Neural progenitor cell (in vitro differentiated cells): ENCODE data around the gene MRO. TPM values are rescaled to one million over a fixed set of nuclear protein-coding genes. Genes with fewer than 3 reads are reported as not detected.

Source experiments
- DNase-seq: peaks from one replicate; pipeline ENCODE4 v3.0.0-alpha.2; 2016; ENCODE audit warnings: low spot score
- H2AFZ ChIP-seq: fragments of 200-600 bp; sonication (generic); replicated peaks from 2 replicates; pipeline ENCODE4 v1.6.1; 2016; ENCODE audit warnings: antibody characterized with exemption
- H3F3A ChIP-seq: fragments of 200-600 bp; sonication (generic); 2 replicates; pipeline ENCODE4 v1.6.1; 2016; ENCODE audit warnings: antibody characterized with exemption, low read depth
- H3K27ac ChIP-seq: fragments of 200-600 bp; sonication (generic); 2 replicates; pipeline ENCODE4 v1.5.1; 2016; ENCODE audit warnings: mild to moderate bottlenecking
- H3K27me3 ChIP-seq: fragments of 200-600 bp; sonication (generic); 2 replicates; pipeline ENCODE4 v1.6.1; 2016; ENCODE audit warnings: mild to moderate bottlenecking, moderate library complexity
- H3K36me3 ChIP-seq: fragments of 200-600 bp; sonication (generic); 2 replicates; pipeline ENCODE4 v1.5.1; 2016
- H3K4me1 ChIP-seq: fragments of 200-600 bp; sonication (generic); 2 replicates; pipeline ENCODE4 v1.6.1; 2016; ENCODE audit warnings: mixed run types
- H3K4me2 ChIP-seq: fragments of 200-600 bp; sonication (generic); 2 replicates; pipeline ENCODE4 v1.6.1; 2016
- H3K4me3 ChIP-seq: fragments of 200-600 bp; sonication (generic); 2 replicates; pipeline ENCODE4 v1.5.1; 2016
- H3K79me2 ChIP-seq: fragments of 200-600 bp; sonication (generic); 2 replicates; pipeline ENCODE4 v1.6.1; 2016; ENCODE audit warnings: low read depth
- H3K9ac ChIP-seq: fragments of 200-600 bp; sonication (generic); 2 replicates; pipeline ENCODE4 v1.6.1; 2016
- H3K9me3 ChIP-seq: fragments of 200-600 bp; sonication (generic); 2 replicates; pipeline ENCODE4 v1.5.1; 2016; ENCODE audit warnings: low read depth
- H4K20me1 ChIP-seq: fragments of 200-600 bp; sonication (generic); 2 replicates; pipeline ENCODE4 v1.6.1; 2016; ENCODE audit warnings: low read depth
- H3K27ac Mint-ChIP-seq: 3 replicates; pipeline ENCODE4 v1.8.0; 2021; ENCODE audit warnings: mixed read lengths
- H3K27me3 Mint-ChIP-seq: 2 replicates; pipeline ENCODE4 v1.8.0; 2022; ENCODE audit warnings: low read depth, mild to moderate bottlenecking, inconsistent platforms, moderate library complexity, mixed read lengths; ENCODE audit not compliant: insufficient read depth
- H3K36me3 Mint-ChIP-seq: 3 replicates; pipeline ENCODE4 v1.8.0; 2021; ENCODE audit warnings: mixed read lengths
- H3K4me1 Mint-ChIP-seq: 3 replicates; pipeline ENCODE4 v1.8.0; 2021; ENCODE audit warnings: mixed read lengths
- H3K4me3 Mint-ChIP-seq: 3 replicates; pipeline ENCODE4 v1.8.0; 2021; ENCODE audit warnings: mild to moderate bottlenecking, moderate library complexity, mixed read lengths
- H3K9me3 Mint-ChIP-seq: 3 replicates; pipeline ENCODE4 v1.8.0; 2020; ENCODE audit warnings: mixed read lengths
- CTCF ChIP-seq: fragments of 200-600 bp; sonication (generic); IDR thresholded peaks from 2 replicates; pipeline ENCODE4 v1.5.1; 2017; ENCODE audit warnings: antibody characterized with exemption, mild to moderate bottlenecking
- EZH2 ChIP-seq: fragments of 200-600 bp; sonication (generic); IDR thresholded peaks from 2 replicates; pipeline ENCODE4 v1.6.1; 2017; ENCODE audit warnings: antibody characterized with exemption, mild to moderate bottlenecking, moderate library complexity
- EZH2phosphoT487 ChIP-seq: fragments of 200-600 bp; sonication (generic); IDR thresholded peaks from 2 replicates; pipeline ENCODE4 v1.6.1; 2017; ENCODE audit warnings: antibody characterized with exemption
- total RNA-seq: library from RNA; depleted of rRNA; stranded (reverse); fragments of >200 nt; gene quantifications from 2 replicates; pipeline ENCODE4 v1.2.3, GENCODE V29; 2015; ENCODE audit warnings: low replicate concordance

Gene MRO
- total RNA-seq, 1 donor from 2014 or later = not detected

- H3K79me2 ChIP-seq = no peaks in the 10 kb centered on the region
- H3K27me3 Mint-ChIP-seq = peaks cover 2% of the 10 kb centered on the region
- H3K4me3 ChIP-seq = no peak overlapping the region
- no peaks in the 10 kb centered on the region for H3F3A ChIP-seq
- H3K4me1 Mint-ChIP-seq = no peaks in the 10 kb centered on the region
- H3K9me3 ChIP-seq = no peaks in the 10 kb centered on the region
- H2AFZ ChIP-seq = no peak overlapping the region
- H3K27ac Mint-ChIP-seq = no peak overlapping the region
- H3K27me3 ChIP-seq = no peaks in the 10 kb centered on the region
- no peaks in the 10 kb centered on the region for H3K4me1 ChIP-seq
- TF ChIP-seq EZH2 (no peak), EZH2phosphoT487 (no peak)
- H3K9ac ChIP-seq = no peak overlapping the region
- no peaks in the 10 kb centered on the region for H3K36me3 Mint-ChIP-seq
- no peak overlapping the region for H3K4me3 Mint-ChIP-seq
- no peaks in the 10 kb centered on the region for H3K36me3 ChIP-seq
- H3K27ac ChIP-seq = no peak overlapping the region
- H3K4me2 ChIP-seq = no peak overlapping the region
- DNase-seq = no peak
- H4K20me1 ChIP-seq = no peaks in the 10 kb centered on the region
- H3K9me3 Mint-ChIP-seq = no peaks in the 10 kb centered on the region
These were observed 12.6 kb downstream of the MRO start for GRCh38 chr18:50807176-50807575.

- Mint-ChIP-seq H3K27ac (no peak overlapping the region), H3K4me1 (no peaks in the 10 kb centered on the region), H3K9me3 (no peaks in the 10 kb centered on the region), H3K36me3 (no peaks in the 10 kb centered on the region), H3K27me3 (peaks cover 2% of the 10 kb centered on the region), H3K4me3 (no peak overlapping the region)
- Histone ChIP-seq H3F3A (no peaks in the 10 kb centered on the region), H4K20me1 (no peaks in the 10 kb centered on the region), H3K9ac (no peak overlapping the region), H3K36me3 (no peaks in the 10 kb centered on the region), H2AFZ (no peak overlapping the region), H3K9me3 (no peaks in the 10 kb centered on the region), H3K27ac (no peak overlapping the region), H3K4me2 (no peak overlapping the region), H3K27me3 (no peaks in the 10 kb centered on the region), H3K79me2 (no peaks in the 10 kb centered on the region), H3K4me1 (no peaks in the 10 kb centered on the region), H3K4me3 (no peak overlapping the region)
- no peak for TF ChIP-seq EZH2phosphoT487
- no peak for TF ChIP-seq CTCF
- no peak for TF ChIP-seq EZH2
- DNase-seq = no peak
These were observed 13.6 kb downstream of the MRO start for GRCh38 chr18:50806208-50806616.

GRCh38 chr18:50805732-50806131 lies 14.1 kb downstream of the MRO start:
- H3K4me3 ChIP-seq = no peak overlapping the region
- no peaks in the 10 kb centered on the region for H3K27me3 ChIP-seq
- no peaks in the 10 kb centered on the region for H3K9me3 ChIP-seq
- no peaks in the 10 kb centered on the region for H3K4me1 Mint-ChIP-seq
- H3K4me3 Mint-ChIP-seq = no peak overlapping the region
- no peaks in the 10 kb centered on the region for H3F3A ChIP-seq
- no peak overlapping the region for H2AFZ ChIP-seq
- no peaks in the 10 kb centered on the region for H3K79me2 ChIP-seq
- TF ChIP-seq CTCF (no peak), EZH2phosphoT487 (no peak), EZH2 (no peak)
- H3K4me2 ChIP-seq = no peak overlapping the region
- no peak overlapping the region for H3K9ac ChIP-seq
- H4K20me1 ChIP-seq = no peaks in the 10 kb centered on the region
- H3K4me1 ChIP-seq = no peaks in the 10 kb centered on the region
- no peak for DNase-seq
- peak overlapping the region; percentile 29 for H3K27ac Mint-ChIP-seq
- H3K27me3 Mint-ChIP-seq = peaks cover 2% of the 10 kb centered on the region
- no peaks in the 10 kb centered on the region for H3K36me3 Mint-ChIP-seq
- no peak overlapping the region for H3K27ac ChIP-seq
- H3K36me3 ChIP-seq = no peaks in the 10 kb centered on the region
- no peaks in the 10 kb centered on the region for H3K9me3 Mint-ChIP-seq

DNA sequence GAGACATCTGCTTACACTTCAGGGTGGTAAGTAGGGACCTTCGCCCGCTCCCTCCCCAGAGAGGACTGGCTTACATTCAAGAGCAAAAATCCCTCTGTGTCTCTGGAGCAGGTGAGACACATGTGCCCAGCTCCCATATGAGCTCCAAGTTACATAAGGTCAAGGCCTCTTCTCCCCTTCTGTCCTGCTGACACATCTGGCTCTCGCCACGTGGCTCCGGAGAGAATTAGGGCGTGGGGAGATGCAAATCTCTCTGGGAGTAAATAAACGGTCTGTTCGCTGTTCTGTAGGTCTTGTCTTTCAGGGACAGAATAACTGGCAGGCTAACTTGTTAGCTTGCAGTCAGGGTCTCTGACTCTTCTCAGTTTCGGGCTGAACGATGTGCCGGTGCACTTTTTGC lies 16.2 kb downstream of the MRO start:
- H3K4me2 ChIP-seq = no peak overlapping the region
- H3F3A ChIP-seq = no peaks in the 10 kb centered on the region
- H3K4me3 ChIP-seq = no peak overlapping the region
- H3K79me2 ChIP-seq = no peaks in the 10 kb centered on the region
- Mint-ChIP-seq H3K9me3 (no peaks in the 10 kb centered on the region), H3K27me3 (peaks cover 2% of the 10 kb centered on the region), H3K27ac (no peak overlapping the region), H3K4me3 (no peak overlapping the region), H3K4me1 (no peaks in the 10 kb centered on the region), H3K36me3 (no peaks in the 10 kb centered on the region)
- no peaks in the 10 kb centered on the region for H4K20me1 ChIP-seq
- H3K36me3 ChIP-seq = no peaks in the 10 kb centered on the region
- no peak overlapping the region for H3K27ac ChIP-seq
- DNase-seq = no peak
- H3K9ac ChIP-seq = no peak overlapping the region
- H2AFZ ChIP-seq = no peak overlapping the region
- TF ChIP-seq CTCF (no peak), EZH2phosphoT487 (no peak), EZH2 (no peak)
- no peaks in the 10 kb centered on the region for H3K4me1 ChIP-seq
- H3K9me3 ChIP-seq = no peaks in the 10 kb centered on the region
- H3K27me3 ChIP-seq = no peaks in the 10 kb centered on the region
